Peyer's patch (tissue), 4 donors: ENCODE data around the gene LRRC10.

Experiments used
- CTCF ChIP-seq, 6 experiments: fragments of 450-650 bp in 4 of 6; fragments of 200-600 bp in 2 of 6; sonication (generic) in 1 of 6; IDR thresholded peaks; one replicate each; pipeline ENCODE4 v1.5.1; 2017 to 2019; ENCODE audit warnings: antibody characterized with exemption in 6 of 6, mild to moderate bottlenecking in 3 of 6, moderate library complexity in 1 of 6
- POLR2A ChIP-seq, 2 donors: fragments of 450-650 bp; IDR thresholded peaks; one replicate each; pipeline ENCODE4 v1.5.1; 2017; ENCODE audit warnings: antibody characterized with exemption in 2 of 2, mild to moderate bottlenecking in 2 of 2, moderate library complexity in 2 of 2

GRCh38 chr12:69569236-69569635, 41.5 kb downstream of the LRRC10 start:
- TF ChIP-seq CTCF (IDR thresholded peaks at IDR 0.05) (no peak), POLR2A (IDR thresholded peaks at IDR 0.05) (no peak)
